SK-N-DZ (cell line): ENCODE data around the gene SIGLEC1.
A peak's percentile ranks its signal among the peaks of the same experiment; 100 is the strongest.

Source experiments
- DNase-seq: peaks from one replicate; pipeline ENCODE4 v3.0.0-alpha.2; 2015; ENCODE audit warnings: low spot score

The SIGLEC1 gene

DNA sequence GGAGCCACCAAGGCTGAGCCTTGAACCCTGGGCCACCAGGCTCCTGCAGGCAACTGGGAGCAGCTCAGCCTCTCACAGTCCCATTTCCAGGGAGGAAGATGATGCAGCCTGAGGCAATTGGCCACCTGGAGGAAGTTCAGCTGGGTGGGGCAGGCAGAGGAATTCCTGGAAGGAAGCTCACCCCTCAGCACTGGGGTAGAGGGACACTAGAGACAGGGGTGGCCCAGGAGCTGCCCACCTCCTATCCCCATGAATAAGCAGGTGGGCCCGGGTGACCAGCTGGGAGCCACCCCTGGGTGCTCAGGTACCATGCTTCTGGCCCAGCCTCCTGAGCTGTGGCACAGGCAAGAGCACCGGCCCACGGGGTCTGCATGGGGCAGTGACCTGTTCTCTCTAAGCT, 16.5 kb upstream of the SIGLEC1 start:
- no peak for DNase-seq

- no peak for DNase-seq
Observed at GRCh38 chr20:3728354-3728753, 16.0 kb upstream of the SIGLEC1 start.

DNA sequence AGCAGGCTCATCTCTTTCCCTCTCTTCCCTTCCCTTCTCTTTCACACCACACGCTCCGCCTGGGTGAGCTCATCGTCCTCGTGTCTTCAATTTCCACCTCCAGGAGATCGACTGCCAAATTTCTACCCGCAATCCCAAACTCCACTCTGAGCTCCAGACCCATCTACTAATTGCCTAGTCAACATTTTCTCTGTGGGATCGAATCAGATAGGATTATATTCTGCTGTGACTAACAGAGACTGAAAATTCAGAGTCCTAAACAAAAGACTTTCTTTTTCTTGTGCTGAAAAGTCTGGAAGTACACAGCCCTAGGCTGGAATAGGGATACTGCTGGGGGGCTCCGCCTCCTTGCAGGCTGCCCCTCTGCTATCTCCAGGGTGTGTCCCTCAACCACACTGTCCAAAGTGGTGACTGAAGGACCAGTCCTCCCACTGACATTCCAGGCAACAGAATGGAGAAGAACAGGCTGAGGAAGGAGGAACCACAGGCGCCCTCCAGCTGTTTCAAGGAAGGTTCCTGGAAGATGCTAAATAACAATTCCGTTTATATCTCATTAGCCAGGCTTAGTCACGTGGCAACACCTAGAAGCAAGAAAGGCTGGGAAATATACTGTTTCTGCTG, 15.1 kb upstream of the SIGLEC1 start:
- no peak for DNase-seq

GRCh38 chr20:3724356-3724755, 12.0 kb upstream of the SIGLEC1 start:
- no peak for DNase-seq

DNA sequence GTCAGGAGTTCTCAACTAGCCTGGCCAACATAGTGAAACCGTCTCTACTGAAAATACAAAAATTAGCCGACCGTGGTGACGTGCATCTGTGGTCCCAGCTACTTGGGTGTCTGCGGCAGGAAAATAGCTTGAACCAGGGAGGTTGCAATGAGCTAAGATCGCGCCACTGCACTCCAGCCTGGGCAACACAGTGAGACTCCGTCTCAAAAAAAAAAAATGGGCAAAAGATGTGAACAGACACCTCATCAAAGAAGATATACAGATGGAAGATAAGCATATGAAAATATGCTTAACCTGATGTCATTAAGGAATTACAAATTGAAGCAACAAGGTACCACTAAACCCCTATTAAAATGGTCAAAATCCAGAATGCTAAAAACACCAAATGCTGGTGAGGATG, 10.9 kb upstream of the SIGLEC1 start:
- no peak for DNase-seq

DNA sequence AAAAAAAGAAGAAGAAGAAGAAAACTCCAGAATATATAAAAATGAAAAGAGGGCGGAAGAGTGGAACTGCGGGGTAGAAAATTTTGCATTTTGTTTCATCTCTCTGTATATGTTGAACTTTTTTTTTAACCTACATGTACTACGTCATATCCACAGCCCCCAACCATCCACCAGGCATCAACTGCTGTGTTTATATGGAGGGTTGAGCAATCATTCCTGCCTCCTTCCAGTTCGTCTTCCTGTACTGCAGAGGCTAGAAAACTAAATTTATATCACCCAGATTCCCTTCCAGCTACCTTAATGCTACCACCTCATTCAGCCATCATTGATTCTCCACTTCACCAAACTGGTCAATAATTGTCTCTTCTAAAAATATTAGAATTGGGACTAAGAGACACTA, 9.5 kb upstream of the SIGLEC1 start:
- DNase-seq: no peak

- DNase-seq: no peak
Observed at GRCh38 chr20:3720626-3721025, 8.2 kb upstream of the SIGLEC1 start.

- DNase-seq: no peak
Observed at GRCh38 chr20:3720068-3720467, 7.7 kb upstream of the SIGLEC1 start.

GRCh38 chr20:3719046-3719445, 6.6 kb upstream of the SIGLEC1 start:
- DNase-seq: no peak

- peak; percentile 83 for DNase-seq
Observed at GRCh38 chr20:3716195-3716834, 3.9 kb upstream of the SIGLEC1 start.

- DNase-seq: no peak
Observed at GRCh38 chr20:3714092-3714491, 1.7 kb upstream of the SIGLEC1 start.

- DNase-seq: no peak
Observed at GRCh38 chr20:3711484-3711941, 887 bp downstream of the SIGLEC1 start.

GRCh38 chr20:3710703-3711483, 1.5 kb downstream of the SIGLEC1 start:
- DNase-seq: peak; percentile 54

- DNase-seq: no peak
Observed at GRCh38 chr20:3710011-3710466, 2.4 kb downstream of the SIGLEC1 start.

DNA sequence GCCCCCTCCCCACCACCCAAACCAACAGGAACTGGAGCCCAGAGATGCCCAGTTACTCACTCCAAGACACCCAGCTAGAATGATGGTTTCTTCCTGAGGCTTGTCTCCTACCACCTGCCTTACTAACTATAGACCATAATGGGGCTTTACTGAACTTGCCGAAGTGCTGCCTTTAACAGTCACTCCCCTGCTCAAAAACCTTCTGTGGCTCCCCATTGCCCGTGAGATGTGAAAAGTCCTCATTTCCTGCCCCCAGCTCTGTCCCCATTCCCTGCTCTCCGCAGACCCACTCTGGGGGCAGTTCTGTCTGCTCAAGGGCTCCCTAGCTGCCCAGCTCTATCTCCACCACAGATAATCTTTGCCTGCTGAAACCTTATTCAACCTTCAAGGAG, 4.9 kb downstream of the SIGLEC1 start:
- no peak for DNase-seq

GRCh38 chr20:3706774-3707507, 5.5 kb downstream of the SIGLEC1 start:
- no peak for DNase-seq

DNA sequence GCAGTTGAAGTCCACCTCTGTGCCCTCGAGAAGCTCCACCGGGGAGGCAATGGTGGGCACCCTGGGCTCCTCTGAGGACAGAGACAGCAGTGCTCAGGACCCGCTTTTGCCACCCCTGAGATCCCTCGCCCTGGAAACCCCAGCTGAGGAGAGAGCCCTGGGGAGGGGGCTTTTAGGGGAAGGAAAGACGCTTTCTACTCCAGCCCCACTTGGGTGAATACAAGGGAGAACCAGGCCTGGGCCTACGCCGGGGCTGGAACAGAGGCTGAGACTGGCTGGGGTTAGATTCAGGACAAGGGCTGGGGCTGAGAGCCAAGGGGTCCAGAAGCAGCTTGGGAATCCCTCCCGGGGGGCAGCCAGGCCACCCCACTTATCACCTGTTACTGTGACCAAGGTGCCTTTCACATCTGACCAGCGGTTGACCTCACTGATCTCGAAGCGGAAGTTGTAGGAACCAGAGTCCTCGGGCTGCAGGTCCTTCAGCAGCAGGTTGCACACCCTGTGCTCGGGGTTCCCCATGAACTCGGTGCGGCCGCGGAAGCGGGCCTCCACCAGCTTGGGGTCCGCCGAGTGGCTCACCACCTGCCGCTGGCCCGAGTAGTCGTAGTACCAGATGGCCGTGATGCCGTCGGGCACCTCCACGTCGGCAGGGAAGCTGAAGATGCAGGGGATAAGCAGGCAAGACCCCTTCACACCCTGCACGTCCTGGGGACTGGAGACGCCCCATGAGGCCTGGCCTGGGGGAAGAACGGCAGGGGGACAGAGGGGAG, 6.2 kb downstream of the SIGLEC1 start:
- no peak for DNase-seq

GRCh38 chr20:3705491-3705969, 6.9 kb downstream of the SIGLEC1 start:
- DNase-seq: no peak

GRCh38 chr20:3704087-3704486, 8.3 kb downstream of the SIGLEC1 start:
- DNase-seq: no peak

DNA sequence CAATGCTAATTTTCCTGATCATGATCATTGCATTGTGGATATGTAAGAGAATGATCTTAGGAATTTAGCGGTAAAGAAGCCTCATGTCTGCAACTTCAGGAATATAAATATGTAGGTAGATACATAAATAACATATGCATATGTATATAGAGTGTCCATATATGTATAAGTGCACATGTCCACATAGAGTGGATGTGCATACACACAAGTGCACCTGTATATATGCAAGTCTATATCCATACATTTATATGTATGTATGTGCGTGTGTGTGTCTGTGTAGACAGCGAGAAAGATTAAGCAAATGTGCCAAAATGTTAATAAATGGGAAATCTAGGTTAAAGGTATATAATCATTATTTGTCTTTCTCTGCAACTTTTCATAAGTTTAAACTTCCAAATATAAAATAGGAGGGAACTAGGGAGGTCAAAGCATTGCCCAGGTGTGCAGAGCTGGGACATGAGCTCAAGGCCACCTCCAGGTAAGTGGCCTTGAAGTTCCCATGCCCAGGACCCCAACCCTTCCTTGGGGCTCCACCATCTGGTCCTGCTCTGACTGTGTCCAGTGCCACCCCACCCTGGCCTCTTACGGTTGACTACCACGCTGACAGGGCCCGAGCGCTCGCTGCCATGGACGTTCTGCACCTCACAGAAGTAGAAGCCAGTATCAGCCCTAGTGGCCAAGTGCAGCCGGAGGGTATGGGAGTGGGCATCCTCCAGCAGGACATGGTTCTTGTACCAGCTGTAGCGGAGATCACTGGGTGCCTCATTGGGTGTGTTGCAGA, 9.6 kb downstream of the SIGLEC1 start:
- no peak for DNase-seq
